IPS-20b (cell line): ENCODE data around the gene DNHD1.

Source experiments
- H3K27ac ChIP-seq: one replicate; pipeline ENCODE4 v1.5.1; 2013; ENCODE audit warnings: low read length
- H3K27me3 ChIP-seq: 2 replicates; pipeline ENCODE4 v1.6.1; 2013; ENCODE audit warnings: mild to moderate bottlenecking, low read length, inconsistent platforms; ENCODE audit not compliant: insufficient read depth
- H3K36me3 ChIP-seq: 2 replicates; pipeline ENCODE4 v1.6.1; 2013; ENCODE audit warnings: low read depth, mild to moderate bottlenecking, inconsistent platforms, low read length, moderate library complexity; ENCODE audit not compliant: insufficient read depth
- H3K4me1 ChIP-seq: 2 replicates; pipeline ENCODE4 v1.6.1; 2013; ENCODE audit warnings: mild to moderate bottlenecking, control low read depth, inconsistent platforms, low read length, moderate library complexity; ENCODE audit not compliant: insufficient read depth
- H3K4me3 ChIP-seq: 2 replicates; pipeline ENCODE4 v1.5.1; 2013; ENCODE audit warnings: mild to moderate bottlenecking, low read length, inconsistent platforms
- H3K9ac ChIP-seq: 2 replicates; pipeline ENCODE4 v1.6.1; 2013; ENCODE audit warnings: low read depth, mild to moderate bottlenecking, inconsistent platforms, low read length, moderate library complexity
- H3K9me3 ChIP-seq: 2 replicates; pipeline ENCODE4 v1.6.1; 2013; ENCODE audit warnings: mild to moderate bottlenecking, low read depth, low read length, inconsistent platforms; ENCODE audit not compliant: insufficient read depth

The DNHD1 gene

GRCh38 chr11:6620636-6621035 lies 123.6 kb downstream of the DNHD1 start:
- Histone ChIP-seq H3K9ac (peak overlapping the region; percentile 10; the same call in 1 of the 2 replicates), H3K36me3 (peaks cover 19% of the 10 kb centered on the region), H3K9me3 (no peaks in the 10 kb centered on the region), H3K27me3 (no peaks in the 10 kb centered on the region), H3K4me1 (peaks cover 14% of the 10 kb centered on the region; the same call in 1 of the 2 replicates), H3K4me3 (peak overlapping the region; percentile 10; the same call in 1 of the 2 replicates), H3K27ac (no peak overlapping the region)
